HG03571 (cell line): Measurements from ENCODE around the gene BRAP.
"Not testable (repeated sequence)": the region's sequence is repeated elsewhere in the genome, so short reads cannot be mapped to it uniquely, and the experiment has no call there.

Experiments
- ATAC-seq: cut with Tn5 transposase; IDR thresholded peaks from one replicate; pipeline ENCODE4 v1.9.1; 2021; ENCODE audit not compliant: unreplicated experiment

The BRAP gene

DNA sequence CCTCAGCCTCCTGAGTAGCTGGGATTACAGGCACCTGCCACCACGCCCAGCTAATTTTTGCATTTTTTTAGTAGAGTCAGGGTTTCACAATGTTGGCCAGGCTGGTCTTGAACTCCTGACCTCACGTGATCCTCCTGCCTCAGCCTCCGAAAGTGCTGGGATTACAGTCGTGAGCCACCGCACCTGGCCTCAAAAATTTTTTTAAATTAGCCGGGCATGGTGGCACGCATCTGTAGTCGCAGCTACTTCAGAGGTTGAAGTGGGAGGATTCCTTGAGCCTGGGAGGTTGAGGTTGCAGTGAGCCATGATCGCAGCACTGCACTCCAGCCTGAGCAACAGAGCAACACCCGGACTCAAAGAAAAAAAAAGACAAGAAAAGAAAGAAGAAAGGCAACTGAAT is 67.9 kb downstream of the BRAP start:
- not testable (repeated sequence) for ATAC-seq

DNA sequence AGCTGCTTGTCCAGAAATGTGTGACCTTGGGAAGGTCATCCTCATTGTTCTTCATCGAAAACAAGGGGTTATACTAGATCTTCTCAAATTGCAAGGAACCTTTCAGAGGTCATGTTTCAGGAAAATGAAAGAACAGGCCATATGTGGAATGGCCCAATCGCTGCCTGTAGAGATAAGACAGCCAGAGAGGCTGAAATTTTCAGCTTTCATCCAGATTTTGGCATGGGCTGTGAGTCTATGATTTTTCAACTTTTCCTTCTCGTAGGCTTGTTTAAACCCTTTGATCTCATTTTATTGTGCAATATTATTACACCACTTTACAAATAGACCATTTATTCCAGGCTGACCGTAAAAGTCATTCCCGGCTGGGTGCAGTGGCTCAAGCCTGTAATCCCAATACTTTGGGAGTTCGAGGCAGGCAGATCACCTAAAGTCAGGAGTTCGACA is 69.6 kb downstream of the BRAP start:
- ATAC-seq = no peak

DNA sequence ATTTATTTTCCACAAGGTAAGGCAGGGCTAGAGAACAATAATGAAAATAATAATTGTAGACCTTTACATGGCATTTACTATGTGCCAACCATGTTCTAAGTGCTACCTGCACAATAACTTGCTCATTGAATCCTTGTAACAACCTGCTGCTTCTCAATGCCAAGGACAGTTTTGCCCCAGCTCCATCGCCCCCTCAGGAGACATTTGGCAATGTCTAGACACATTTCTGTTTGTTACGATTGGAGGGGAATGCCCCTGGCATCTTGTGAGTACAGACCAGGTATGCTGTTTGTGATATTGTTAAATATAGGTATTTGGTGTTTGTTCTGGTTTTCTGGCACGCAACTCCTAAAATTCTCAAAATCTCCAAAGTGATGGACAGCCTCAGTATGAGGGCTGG is 78.5 kb downstream of the BRAP start:
- no peak for ATAC-seq

DNA sequence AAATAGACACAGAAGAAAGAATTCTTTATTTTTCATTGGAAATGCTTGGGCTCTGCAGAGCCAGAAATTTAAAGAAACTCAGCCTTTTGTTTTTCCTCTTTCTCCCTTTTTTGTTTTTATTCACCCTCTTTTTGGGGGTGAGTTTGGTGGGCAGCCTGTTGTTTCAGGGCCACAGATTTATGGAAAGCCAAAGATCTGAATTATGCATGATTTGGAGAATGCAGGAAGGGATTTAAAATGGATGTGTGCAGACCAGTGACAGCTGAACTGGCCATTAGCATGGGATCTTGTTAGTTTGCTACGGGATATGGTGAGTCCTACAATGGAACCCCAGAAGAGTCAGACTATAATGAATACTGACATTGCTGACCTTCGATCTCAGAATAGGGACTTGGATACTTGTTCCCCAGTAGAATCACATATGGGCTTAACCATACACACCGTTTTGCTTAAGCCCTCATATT is 79.0 kb downstream of the BRAP start:
- no peak for ATAC-seq

DNA sequence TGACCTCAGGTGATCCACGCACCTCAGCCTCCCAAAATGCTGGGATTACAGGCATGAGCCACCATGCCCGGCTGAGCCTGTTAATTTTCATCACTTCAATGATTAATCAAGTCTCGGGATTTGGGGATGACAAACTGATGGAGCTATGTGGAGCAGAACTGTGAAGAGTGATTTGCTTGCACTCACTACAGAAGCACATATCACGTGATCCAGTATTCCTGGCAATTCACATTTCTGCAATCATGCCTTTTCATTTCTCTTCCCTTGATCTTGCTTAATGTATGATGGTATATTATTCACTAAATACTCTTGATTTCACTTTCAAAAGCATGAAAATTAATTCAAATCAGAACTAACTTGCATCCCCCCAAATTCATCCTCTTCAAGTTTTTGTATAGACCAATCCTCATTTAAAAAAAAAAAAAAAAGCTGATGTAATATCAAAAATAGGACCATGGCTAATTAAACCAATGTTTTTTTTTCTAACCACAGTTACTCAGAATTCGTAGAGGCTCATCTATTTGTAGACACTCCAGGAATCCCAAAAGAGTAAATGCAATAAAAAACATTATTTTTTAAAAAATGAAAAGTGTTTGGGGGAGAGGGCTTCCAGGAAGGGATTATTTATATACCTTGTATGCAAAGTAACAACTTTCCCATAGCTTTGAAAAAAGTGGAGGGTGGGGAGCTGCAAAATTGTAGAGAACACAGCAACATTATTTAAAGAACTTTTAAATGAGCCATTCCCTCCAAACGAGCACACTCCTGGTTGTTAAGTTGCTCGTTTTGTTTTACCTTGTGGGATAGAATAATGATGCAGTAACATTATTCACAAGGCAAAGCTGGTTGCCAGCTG is 79.6 kb downstream of the BRAP start:
- no peak for ATAC-seq

DNA sequence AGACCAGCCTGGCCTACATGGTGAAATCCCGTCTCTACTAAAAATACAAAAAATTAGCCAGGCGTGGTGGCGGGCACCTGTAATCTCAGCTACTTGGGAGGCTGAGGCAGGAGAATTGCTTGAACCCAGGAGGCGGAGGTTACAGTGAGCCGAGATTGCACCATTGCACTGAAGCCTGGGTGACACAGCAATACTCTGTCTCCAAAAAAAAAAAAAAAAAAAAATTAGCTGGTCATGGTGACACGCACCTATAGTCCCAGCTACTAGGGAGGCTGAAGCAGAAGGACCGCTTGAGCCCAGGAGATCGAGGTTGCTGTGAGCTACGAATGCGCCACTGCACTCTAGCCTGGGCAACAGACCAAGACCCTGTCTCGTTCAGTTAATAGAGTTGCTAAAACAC is 82.9 kb downstream of the BRAP start:
- ATAC-seq = not testable (repeated sequence)

DNA sequence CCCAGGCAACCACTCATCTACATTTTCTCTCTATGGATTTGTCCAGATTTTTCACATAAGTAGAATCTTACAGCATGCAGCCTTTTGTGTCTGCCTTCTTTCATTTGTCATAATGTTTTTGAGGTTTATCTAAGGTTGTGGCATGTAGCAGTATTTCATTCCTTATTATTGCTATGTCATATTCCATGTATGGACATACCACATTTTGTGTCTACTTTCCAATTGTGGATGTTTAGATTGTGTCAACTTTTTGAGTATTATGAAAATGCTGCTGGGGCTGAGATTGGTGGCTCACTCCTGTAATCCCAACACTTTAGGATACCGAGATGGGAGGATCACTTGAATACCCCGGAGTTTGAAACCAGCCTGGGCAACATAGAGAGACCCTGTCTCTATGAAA is 83.4 kb downstream of the BRAP start:
- no peak for ATAC-seq

DNA sequence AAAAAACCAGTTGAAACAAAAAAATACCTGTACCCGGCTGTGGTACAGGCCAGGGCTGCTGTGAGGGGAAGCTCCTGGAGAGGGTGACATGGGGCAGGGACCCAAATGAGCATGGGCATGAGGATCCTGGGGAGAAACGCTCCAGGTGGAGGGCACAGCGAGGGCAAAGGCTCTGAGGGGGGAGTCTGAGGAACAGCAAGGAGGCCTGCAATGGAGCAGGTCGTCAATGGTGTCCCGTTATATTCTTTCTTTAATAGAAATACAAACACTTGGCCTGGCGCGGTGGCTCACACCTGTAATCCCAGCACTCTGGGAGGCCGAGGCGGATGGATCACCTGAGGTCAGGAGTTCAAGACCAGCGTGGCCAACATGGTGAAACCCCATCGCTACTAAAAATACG is 84.8 kb downstream of the BRAP start:
- ATAC-seq = not testable (repeated sequence)

DNA sequence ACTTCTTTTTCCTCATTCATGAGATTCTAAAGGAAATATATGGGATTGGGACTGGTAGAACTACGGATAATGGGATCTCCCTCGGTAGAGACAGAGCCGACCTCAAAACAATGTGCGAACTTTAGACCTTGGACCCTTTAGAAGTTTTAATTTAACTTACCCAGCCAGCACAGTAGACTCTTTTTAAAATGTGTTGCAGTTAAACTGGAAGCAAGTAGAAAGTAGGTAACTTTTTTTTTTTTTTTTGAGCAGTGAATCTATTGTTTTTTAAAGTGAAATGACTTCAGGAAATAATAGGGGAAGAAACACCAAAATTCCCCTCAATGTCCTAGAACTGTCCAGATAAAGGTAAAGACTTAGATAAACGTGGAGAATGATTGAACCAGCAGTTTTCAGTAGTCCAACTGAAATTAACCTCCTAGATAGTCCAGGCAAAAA is 85.5 kb downstream of the BRAP start:
- no peak for ATAC-seq

DNA sequence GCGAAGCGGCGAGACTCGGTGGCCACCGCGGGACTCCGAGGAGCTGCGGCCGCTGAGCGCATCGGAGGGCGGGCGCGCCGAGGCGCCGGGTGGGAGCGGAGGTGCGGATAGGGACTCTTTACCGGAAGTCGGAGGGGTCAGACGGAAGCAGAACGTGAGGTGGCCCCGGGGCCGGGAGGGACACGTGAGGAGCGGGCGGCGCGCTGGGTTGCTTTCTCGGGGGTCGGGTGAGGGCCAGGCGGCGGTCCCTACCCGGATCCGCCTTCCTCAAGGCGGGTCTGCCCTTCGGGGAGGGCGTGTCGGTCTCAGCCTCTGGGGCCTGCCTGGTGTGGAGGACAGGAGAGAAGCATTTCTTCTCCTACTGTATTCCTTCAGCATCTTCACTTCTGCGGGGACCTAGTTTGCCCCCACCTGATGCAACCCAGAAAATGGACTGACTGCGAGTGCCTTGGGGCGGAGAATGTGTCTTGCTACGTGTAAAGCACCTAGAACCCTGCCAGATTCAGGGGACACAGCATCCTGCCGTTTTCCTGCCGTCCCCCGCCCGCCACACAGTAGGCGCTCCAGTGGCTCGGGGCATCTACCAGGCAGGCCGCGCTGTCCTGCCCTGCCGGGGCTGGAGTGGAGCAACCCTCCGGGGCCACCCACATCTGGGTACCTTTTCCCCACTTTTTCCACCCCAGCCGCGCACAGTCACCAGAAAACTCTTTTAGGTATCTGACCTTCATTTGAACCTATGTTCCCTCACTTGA is 86.1 kb downstream of the BRAP start:
- ATAC-seq = peak; percentile 60

DNA sequence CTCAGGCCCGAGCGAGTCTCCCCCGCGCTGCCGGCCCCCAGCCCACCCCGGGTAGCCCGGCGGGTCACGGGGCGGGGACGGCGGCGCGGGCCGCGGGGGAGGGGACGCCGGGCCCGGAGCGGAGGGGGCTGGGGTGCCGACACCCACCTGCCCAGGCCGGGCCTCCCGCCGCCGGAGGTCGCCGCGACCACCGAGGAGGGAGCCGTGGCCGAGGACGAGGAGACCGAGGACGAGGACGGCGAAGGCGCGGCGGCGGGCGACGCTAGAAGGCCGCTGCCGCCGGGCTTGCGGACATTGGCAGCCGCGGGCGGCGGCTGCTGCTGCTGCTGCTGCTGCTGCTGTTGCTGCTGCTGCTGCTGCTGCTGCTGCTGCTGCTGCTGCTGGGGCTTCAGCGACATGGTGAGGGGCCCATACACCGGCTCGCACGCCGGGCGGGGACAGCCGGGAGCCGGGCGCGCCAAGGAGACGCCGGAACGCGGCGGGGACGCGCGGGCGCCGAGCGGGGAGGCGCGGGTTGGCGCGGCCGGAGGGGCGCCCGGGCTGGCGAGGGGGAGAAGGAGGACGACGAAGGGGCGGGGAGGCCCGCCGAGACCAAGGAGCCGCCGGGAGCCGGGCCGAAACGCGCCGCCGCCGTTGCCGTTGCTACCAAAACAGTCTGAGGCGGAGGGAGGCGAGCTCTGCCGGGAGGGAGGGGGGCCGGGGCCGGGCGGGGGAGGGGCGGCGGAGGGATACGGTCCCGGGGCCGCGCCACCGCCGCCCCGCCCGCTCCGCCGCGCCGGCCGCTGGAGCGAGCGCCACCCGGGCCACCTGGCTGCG is 86.9 kb downstream of the BRAP start, which contains the start of gene ATXN2:
ATXN2 (minus strand) TSS at position 679 of the 816 bp plus-strand sequence; CDS start at position 398, 281 bp downstream.
- peak; percentile 43 for ATAC-seq

DNA sequence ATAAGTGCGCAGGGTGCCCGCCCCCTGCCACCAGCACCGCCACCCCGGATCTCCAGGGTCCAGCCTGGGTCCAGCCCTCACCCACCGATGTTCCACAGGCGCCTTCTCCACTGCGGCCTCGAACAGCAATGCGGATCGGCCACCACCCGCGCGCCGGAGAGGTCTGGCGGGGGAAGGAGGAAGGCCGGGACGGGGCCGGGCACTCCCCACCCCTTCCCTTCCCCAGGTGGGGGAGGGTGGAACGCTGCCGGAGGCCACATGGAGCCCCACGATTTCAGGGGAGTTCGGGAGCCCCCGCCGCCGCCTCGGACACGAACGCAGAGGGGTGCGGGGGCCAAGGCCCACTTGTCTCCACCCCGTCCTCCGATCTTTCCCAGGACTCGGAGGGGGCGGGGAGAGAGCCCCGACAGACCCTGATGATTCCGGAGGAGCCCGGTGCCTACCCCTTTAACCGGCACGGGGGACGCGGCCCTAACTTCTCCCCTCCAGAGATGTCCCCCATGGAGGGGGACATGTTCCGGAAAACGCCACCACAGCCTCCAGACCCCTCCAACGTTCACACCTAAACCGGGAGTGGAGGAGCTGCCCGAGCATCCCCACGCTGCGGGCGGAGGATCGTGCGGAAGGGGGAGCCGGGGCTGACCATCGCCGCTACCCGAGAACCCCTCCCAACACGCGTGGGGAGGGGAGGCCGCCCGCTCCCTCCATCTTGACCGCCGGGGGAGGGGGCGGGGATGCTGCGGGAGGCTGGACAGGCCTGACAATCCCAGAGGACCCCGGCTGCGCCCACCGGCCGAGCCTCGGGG is 87.7 kb downstream of the BRAP start:
- ATAC-seq = peak; percentile 22

DNA sequence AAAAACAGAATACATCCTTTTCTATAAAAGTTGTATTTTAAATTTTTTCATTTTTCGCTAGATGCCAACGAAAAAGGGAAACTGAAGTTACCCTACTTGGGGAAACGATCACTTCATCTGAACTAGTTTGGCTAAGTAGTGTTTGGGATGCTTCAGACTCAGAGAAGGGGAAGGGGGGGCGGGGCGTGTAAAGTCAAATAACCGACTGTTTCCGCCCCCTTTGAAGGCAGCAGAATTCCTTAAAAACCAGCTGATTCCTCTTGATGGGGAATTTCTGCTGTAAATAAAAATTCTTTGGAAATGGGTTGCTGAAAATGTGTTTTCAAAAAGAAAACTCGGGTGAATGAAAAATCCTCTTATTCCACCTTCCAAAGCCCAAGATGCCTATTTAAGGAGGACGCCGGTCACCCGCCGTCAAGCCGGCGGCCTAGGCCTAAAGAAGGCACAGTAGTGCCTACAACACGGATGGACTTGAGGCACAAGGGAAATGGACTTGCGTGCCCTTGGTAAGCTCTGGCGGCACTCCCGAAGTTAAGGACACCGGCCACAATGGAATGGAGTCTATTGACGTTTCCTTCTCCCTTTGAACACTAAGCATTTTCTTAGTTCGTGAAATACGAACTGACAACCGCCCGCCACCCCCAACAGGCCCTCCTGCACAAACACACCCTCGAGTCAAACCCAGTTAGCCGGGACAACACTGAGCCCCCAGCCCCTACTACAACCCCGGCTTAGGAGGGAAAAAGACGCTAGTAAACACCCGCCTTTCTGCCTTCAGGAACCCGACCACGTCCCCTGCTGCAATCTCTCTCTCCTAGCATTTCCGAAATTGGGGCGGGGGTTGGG is 88.5 kb downstream of the BRAP start:
- ATAC-seq = no peak

DNA sequence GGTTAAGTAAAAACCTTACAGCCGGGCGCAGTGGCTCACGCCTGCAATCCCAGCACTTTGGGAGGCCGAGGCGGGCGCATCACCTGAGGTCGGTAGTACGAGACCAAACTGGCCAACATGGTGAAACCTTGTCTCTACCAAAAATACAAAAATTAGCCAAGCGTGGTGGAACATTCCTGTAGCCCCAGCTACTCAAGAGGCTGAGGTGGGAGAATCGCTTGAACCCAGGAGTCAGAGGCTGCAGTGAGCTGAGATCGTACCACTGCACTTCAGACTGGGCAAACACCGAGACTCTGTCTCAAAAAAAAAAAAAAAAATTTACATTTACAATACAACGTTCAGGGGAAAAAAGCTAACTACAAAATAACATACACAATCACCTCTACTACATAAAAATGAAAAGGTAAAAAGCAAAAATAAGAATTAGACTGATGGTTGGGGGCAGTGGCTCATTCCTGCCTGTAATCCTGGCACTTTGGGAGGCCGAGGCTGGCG is 90.4 kb downstream of the BRAP start:
- not testable (repeated sequence) for ATAC-seq
